ENCODE data around the gene PTPRR. TPM values are rescaled to one million over a fixed set of nuclear protein-coding genes. Genes with fewer than 3 reads are reported as not detected.

Gene PTPRR
- total RNA-seq, 4 donors from 2014 or later: 1.3 to 1.5 TPM; not detected in 2

DNA sequence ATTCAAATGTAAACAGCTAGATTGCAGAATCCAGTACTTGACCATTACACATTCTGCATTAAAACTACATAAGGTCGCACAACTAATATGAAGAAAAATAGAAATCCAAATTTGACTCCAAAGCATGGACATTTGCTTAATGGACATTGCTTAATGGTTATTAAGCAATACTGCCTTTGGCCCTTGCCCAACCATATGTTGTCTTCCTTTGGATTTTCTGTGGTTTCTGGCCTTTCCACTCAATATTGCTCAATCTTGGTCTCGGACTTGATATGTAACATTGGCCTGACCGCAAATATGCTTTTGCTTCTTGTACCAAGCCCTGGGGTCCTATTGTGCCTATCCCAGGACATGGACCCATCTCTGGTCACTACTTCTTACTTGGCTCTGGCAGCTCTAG lies 67.2 kb downstream of the PTPRR start:
- TF ChIP-seq, protein P1, sequence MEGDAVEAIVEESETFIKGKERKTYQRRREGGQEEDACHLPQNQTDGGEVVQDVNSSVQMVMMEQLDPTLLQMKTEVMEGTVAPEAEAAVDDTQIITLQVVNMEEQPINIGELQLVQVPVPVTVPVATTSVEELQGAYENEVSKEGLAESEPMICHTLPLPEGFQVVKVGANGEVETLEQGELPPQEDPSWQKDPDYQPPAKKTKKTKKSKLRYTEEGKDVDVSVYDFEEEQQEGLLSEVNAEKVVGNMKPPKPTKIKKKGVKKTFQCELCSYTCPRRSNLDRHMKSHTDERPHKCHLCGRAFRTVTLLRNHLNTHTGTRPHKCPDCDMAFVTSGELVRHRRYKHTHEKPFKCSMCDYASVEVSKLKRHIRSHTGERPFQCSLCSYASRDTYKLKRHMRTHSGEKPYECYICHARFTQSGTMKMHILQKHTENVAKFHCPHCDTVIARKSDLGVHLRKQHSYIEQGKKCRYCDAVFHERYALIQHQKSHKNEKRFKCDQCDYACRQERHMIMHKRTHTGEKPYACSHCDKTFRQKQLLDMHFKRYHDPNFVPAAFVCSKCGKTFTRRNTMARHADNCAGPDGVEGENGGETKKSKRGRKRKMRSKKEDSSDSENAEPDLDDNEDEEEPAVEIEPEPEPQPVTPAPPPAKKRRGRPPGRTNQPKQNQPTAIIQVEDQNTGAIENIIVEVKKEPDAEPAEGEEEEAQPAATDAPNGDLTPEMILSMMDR (IDR thresholded peaks at IDR 0.05; ENCODE audit: low read depth): no peak

DNA sequence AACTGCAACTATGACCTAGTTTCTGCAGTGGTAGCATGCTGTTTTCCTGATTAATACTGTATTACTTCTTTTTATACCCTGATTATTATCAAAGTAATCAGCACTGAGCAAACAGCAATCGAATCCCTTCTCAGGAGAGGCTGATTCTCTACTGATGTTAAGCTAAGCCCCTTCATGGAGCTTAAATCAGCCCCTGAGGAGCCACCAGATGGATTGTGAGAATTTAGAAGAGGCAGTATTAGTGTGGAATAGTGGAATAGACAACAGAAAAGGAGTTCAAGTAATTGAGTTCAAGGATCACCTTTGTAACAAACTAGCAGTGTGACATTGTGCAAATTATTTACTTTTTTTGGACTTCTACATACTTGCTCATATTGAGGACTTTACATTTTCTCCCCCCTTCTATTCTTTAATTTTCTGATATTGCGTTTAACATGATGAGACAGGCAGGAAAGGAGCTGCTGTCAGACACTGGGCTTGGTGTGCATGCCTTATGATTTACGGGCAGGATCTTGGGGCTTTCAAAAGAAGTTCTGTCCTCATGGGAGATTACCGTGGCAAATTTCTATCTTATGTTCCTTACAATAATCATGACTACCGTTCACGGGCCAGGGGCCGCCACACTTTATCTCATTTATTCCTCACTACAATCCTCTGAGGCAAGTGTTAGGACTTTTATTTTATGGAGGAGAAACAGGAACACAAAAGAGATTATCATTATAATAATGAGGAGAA lies 68.0 kb downstream of the PTPRR start:
- TF ChIP-seq, protein P1 (IDR thresholded peaks at IDR 0.05; ENCODE audit: low read depth): no peak

- TF ChIP-seq, protein P1 (IDR thresholded peaks at IDR 0.05; ENCODE audit: low read depth): no peak
Observed at GRCh38 chr12:70849265-70849960, 71.1 kb downstream of the PTPRR start.

DNA sequence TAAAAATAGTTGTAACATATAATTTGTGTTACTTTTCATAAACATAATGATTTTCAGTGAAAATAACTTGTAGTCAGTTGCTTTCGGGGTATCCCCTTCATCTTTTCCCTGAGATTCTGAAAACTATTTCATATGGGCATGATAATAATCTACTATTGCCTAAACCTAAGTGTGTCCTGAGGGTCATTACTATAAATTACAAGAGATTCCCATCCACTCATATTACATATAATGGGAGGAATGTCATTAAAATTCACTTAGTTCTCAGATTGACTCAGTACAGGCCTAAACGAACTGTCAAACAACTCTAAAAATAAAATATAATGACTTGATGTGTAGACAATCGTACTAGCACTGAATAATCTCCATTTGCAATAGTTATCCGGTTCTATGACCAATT lies 72.7 kb downstream of the PTPRR start:
- TF ChIP-seq, protein P1 (IDR thresholded peaks at IDR 0.05; ENCODE audit: low read depth): no peak

DNA sequence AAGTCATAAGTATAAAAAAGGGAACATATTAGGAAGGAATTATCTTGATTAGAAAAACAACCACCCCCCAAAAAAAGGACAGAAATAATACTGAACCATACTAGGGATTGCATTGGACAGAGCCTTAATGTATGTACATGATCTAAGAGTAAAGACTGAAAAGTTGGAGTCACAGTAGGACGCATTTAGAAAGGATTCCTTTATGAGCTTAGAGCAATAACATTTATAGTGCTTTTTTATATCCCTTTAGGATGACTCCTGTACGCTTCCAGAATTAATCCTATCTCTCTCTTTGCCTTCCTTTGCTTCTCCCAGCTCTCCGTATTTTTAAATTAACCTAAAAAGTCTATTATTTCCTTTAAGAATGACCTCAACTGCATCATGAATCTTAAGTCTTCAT lies 75.3 kb downstream of the PTPRR start:
- TF ChIP-seq, protein P1 (IDR thresholded peaks at IDR 0.05; ENCODE audit: low read depth): no peak

DNA sequence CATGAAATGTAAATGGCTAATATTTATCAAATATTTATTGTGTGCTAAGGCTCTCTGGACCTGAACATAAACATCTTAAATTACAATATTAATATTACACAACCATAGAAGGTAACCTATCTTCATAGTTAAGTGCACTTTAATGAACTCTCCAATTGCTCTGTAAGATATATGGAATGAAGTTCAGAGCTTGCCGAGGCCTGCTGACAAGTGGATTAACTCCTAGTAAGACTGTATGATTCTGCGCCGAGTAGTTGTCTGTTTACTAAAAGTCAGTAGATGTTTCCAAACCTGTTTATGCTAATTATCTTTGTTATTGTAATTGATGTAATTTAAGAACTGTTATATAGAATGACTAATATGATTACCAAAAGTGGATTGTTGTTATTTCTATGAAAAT lies 77.2 kb downstream of the PTPRR start:
- TF ChIP-seq, protein P1 (IDR thresholded peaks at IDR 0.05; ENCODE audit: low read depth): no peak

- TF ChIP-seq, protein P1 (IDR thresholded peaks at IDR 0.05; ENCODE audit: low read depth): no peak
Observed at GRCh38 chr12:70842942-70843341, 77.6 kb downstream of the PTPRR start.
